SJSA1 (cell line): ENCODE measurements around the gene TBC1D9. TPM values are rescaled to one million over a fixed set of nuclear protein-coding genes. Genes with fewer than 3 reads are reported as not detected.

Experiments used
- DNase-seq, 2 experiments: peaks; one replicate each; pipeline ENCODE4 v3.0.0-alpha.2; 2015 to 2020; ENCODE audit warnings: low spot score in 2 of 2, low read depth in 1 of 2
- H3K27ac ChIP-seq: fragments of 250-450 bp; sonication (Bioruptor Pico); 2 replicates; pipeline ENCODE4 v1.5.1; 2020; ENCODE audit warnings: mild to moderate bottlenecking, moderate library complexity
- H3K27me3 ChIP-seq: fragments of 250-450 bp; sonication (Bioruptor Pico); replicated peaks from 2 replicates; pipeline ENCODE4 v1.5.1; 2020; ENCODE audit warnings: mild to moderate bottlenecking, moderate library complexity
- H3K36me3 ChIP-seq: fragments of 250-450 bp; sonication (Bioruptor Pico); 2 replicates; pipeline ENCODE4 v1.5.1; 2020; ENCODE audit warnings: mild to moderate bottlenecking
- H3K4me1 ChIP-seq: fragments of 250-450 bp; sonication (Bioruptor Pico); replicated peaks from 2 replicates; pipeline ENCODE4 v1.6.1; 2021; ENCODE audit warnings: mild to moderate bottlenecking
- H3K4me3 ChIP-seq: fragments of 250-450 bp; sonication (Bioruptor Pico); 2 replicates; pipeline ENCODE4 v1.5.1; 2020; ENCODE audit warnings: mild to moderate bottlenecking
- H3K9me3 ChIP-seq: fragments of 250-450 bp; sonication (Bioruptor Pico); replicated peaks from 2 replicates; pipeline ENCODE4 v1.5.1; 2020; ENCODE audit warnings: mild to moderate bottlenecking
- total RNA-seq: library from RNA; depleted of rRNA; stranded (reverse); fragments of >200 nt; shearing (Covaris generic); gene quantifications from 2 replicates; pipeline ENCODE4 v1.2.3, GENCODE V29; 2014

TBC1D9 gene
- total RNA-seq, 1 experiment from 2014 or later: 19.0 TPM

- no peak for DNase-seq
- Histone ChIP-seq H3K27ac (no peak overlapping the region), H3K4me1 (peaks cover 34% of the 10 kb centered on the region), H3K9me3 (no peaks in the 10 kb centered on the region), H3K27me3 (no peaks in the 10 kb centered on the region), H3K36me3 (no peaks in the 10 kb centered on the region), H3K4me3 (no peak overlapping the region)
Observed at GRCh38 chr4:140724760-140725159, 31.4 kb downstream of the TBC1D9 start.

GRCh38 chr4:140720387-140721304 is 35.5 kb downstream of the TBC1D9 start:
- Histone ChIP-seq H3K27ac (no peak overlapping the region), H3K4me1 (peaks cover 17% of the 10 kb centered on the region), H3K36me3 (no peaks in the 10 kb centered on the region), H3K27me3 (no peaks in the 10 kb centered on the region), H3K9me3 (no peaks in the 10 kb centered on the region), H3K4me3 (peak overlapping the region; percentile 11)
- DNase-seq: peak in 1 of 2 experiments; percentile 19

DNA sequence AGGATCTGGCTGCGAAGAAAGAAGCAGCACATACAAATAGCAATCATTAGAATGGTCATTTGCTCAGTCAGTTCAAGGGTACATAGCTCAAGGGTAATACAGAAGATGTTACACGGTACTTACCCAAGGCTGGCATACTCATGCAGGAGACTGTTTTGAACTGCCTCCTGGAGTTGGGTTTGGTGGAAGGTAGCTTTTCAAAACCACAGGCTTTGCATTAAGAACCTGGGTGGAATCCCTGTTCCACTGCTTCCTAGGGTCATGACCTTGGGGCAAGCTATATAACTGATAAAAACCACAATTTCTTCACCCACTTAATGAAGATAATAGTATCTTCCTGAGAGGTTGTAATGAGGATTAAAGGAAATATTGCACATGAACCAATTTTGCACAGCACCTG is 36.5 kb downstream of the TBC1D9 start:
- no peak for DNase-seq
- H3K27me3 ChIP-seq: no peaks in the 10 kb centered on the region
- H3K36me3 ChIP-seq: no peaks in the 10 kb centered on the region
- no peak overlapping the region for H3K4me3 ChIP-seq
- peaks cover 17% of the 10 kb centered on the region for H3K4me1 ChIP-seq
- H3K27ac ChIP-seq: no peak overlapping the region
- H3K9me3 ChIP-seq: no peaks in the 10 kb centered on the region

DNA sequence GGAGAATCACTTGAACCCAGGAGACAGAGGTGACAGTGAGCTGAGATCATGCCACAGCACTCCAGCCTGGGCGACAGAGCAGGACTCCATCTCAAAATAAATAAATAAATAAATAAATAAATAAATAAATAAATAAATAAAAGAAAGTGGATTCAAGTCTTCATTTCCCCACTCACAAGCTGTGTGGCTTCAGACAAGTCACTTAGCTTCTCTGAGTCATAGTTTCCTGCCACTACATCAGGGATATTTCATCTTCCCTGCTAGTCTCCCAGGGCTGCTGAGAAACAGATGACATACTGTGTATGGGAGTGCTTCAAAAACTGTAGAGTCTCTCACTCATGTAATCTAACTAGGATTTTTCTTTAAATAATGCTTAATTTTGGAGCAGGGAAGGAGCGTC is 37.2 kb downstream of the TBC1D9 start:
- Histone ChIP-seq H3K27me3 (no peaks in the 10 kb centered on the region), H3K4me1 (peaks cover 17% of the 10 kb centered on the region), H3K36me3 (no peaks in the 10 kb centered on the region), H3K4me3 (no peak overlapping the region), H3K27ac (no peak overlapping the region), H3K9me3 (no peaks in the 10 kb centered on the region)
- no peak for DNase-seq

DNA sequence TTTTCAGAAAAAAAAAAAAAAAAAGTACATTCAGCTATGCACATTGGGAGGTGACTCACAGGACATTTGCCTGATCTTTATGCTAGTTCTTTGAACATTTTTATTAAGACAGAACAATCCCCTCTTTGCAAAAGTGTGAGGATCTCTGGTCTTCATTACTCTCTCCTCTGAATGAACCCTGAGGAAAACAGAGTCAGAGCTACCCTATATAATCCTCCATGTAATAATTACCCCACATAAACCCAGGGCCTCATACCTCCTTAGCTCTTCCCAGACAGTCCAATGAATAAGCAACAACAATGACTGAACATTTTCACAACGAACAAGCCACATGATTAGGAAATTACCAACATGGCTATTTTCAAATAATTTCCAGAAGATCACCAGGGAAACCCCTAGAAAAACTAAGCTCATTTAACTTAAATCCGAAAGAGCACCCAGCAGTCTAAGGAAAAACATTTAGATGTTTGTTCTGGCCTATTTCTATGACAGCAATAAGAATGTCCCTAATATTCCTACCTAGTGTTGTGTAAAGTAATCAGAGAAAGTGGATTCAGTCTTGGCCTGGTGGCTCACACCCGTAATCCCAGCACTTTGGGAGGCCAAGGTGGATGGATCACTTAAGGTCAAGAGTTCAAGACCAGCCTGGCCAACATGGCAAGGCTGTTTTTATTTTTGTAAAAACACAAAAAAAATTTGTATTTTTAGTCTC is 37.8 kb downstream of the TBC1D9 start:
- Histone ChIP-seq H3K4me1 (peaks cover 17% of the 10 kb centered on the region), H3K36me3 (no peaks in the 10 kb centered on the region), H3K4me3 (no peak overlapping the region), H3K27ac (no peak overlapping the region), H3K27me3 (no peaks in the 10 kb centered on the region), H3K9me3 (no peaks in the 10 kb centered on the region)
- no peak for DNase-seq

DNA sequence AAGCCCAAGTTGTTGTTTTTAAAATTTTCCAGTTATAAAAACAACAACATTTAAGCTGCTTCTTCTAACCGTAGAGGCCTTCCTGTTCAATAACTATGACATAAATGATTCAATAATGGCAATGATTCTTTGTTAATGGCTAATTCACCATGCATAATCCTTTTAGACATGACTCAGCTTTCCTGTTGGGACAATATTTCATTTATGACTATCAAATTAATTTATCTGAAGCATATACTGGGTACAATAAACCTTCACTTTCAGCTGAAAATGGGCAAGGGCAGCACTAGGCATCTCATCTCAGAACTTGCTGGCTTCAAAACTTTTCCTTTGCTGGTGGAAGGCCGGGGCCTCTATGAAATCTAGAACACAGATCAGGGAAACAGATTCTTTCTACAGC is 38.9 kb downstream of the TBC1D9 start:
- DNase-seq: no peak
- no peak overlapping the region for H3K27ac ChIP-seq

DNA sequence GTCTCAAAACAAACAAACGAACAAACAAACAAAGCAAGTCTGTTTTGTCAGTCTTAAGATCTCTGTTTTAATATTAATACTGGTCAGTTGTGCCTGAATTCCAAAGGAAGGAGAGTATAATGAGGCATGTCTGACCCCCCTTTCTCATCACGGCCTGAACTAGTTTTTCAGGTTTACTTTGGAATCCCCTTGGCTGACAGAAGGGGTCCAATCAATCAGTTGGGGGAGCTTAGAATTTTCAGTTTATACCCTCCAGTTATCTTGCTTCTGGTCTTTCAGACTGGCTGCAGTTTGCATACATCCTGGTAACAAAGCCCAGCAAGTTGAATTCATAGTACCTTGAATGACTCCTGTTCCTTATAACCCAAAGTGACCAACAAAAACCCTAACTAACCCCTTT is 41.1 kb downstream of the TBC1D9 start:
- Histone ChIP-seq H3K4me3 (no peak overlapping the region), H3K27me3 (no peaks in the 10 kb centered on the region), H3K9me3 (no peaks in the 10 kb centered on the region), H3K27ac (no peak overlapping the region), H3K36me3 (no peaks in the 10 kb centered on the region), H3K4me1 (peaks cover 6% of the 10 kb centered on the region)
- no peak for DNase-seq

More for the DNA sequence above, 38.9 kb downstream of the TBC1D9 start:
- H3K9me3 ChIP-seq: no peaks in the 10 kb centered on the region
- peaks cover 17% of the 10 kb centered on the region for H3K4me1 ChIP-seq
- H3K4me3 ChIP-seq: no peak overlapping the region
- no peaks in the 10 kb centered on the region for H3K36me3 ChIP-seq
- H3K27me3 ChIP-seq: no peaks in the 10 kb centered on the region

GRCh38 chr4:140711910-140712309 is 44.3 kb downstream of the TBC1D9 start:
- no peak overlapping the region for H3K27ac ChIP-seq
- H3K4me3 ChIP-seq: no peak overlapping the region
- H3K27me3 ChIP-seq: no peaks in the 10 kb centered on the region
- no peaks in the 10 kb centered on the region for H3K36me3 ChIP-seq
- no peaks in the 10 kb centered on the region for H3K9me3 ChIP-seq
- H3K4me1 ChIP-seq: no peaks in the 10 kb centered on the region
- no peak for DNase-seq

- H3K27ac ChIP-seq: no peak overlapping the region
- no peaks in the 10 kb centered on the region for H3K9me3 ChIP-seq
- DNase-seq: no peak
- no peaks in the 10 kb centered on the region for H3K4me1 ChIP-seq
- H3K27me3 ChIP-seq: no peaks in the 10 kb centered on the region
- no peaks in the 10 kb centered on the region for H3K36me3 ChIP-seq
- no peak overlapping the region for H3K4me3 ChIP-seq
Observed at GRCh38 chr4:140710908-140711622, 45.1 kb downstream of the TBC1D9 start.

- DNase-seq: no peak
- H3K36me3 ChIP-seq: no peaks in the 10 kb centered on the region
- H3K9me3 ChIP-seq: no peaks in the 10 kb centered on the region
- H3K4me3 ChIP-seq: no peak overlapping the region
- H3K27ac ChIP-seq: no peak overlapping the region
- H3K4me1 ChIP-seq: no peaks in the 10 kb centered on the region
- no peaks in the 10 kb centered on the region for H3K27me3 ChIP-seq
Observed at GRCh38 chr4:140707325-140707724, 48.9 kb downstream of the TBC1D9 start.

DNA sequence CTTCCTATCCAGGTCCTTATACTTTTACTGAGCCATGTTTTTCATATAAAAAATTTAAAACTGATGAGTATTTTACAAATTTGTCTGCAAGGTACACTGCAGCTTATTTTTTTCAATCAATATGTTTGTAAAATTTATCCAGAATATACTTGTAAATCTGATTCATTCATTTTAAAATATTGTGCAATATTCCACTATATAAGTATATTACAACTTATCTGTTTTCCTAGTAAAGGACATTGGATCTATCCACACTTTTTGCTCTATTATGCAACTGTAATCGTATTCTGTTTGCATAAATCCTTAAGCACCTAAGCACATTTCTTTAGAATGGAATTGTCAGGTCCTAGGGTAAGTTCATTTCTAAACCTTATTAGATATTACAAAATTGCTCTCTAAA is 49.5 kb downstream of the TBC1D9 start:
- H3K27me3 ChIP-seq: no peaks in the 10 kb centered on the region
- H3K36me3 ChIP-seq: no peaks in the 10 kb centered on the region
- DNase-seq: no peak
- H3K27ac ChIP-seq: no peak overlapping the region
- H3K4me1 ChIP-seq: no peaks in the 10 kb centered on the region
- no peaks in the 10 kb centered on the region for H3K9me3 ChIP-seq
- no peak overlapping the region for H3K4me3 ChIP-seq

DNA sequence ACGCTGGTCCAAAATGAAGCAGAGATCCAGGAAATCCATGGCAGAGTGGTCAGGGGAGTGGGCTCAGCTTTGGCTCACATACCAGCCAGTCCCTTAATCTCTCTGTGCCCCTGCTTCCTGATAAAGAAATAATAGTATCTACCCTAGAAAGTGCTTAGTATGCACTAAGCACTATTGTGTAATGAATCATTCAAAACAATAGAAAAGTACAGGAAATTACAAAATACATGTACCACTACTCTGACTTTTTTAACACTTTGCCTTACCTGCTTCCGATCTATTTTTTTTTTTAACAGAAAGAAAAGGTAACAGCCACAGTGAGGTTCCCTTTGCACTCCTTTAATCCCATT is 49.9 kb downstream of the TBC1D9 start:
- H3K36me3 ChIP-seq: no peaks in the 10 kb centered on the region
- no peaks in the 10 kb centered on the region for H3K9me3 ChIP-seq
- no peak overlapping the region for H3K4me3 ChIP-seq
- H3K4me1 ChIP-seq: no peaks in the 10 kb centered on the region
- no peak overlapping the region for H3K27ac ChIP-seq
- H3K27me3 ChIP-seq: no peaks in the 10 kb centered on the region
- no peak for DNase-seq

GRCh38 chr4:140705625-140706275 is 50.4 kb downstream of the TBC1D9 start:
- Histone ChIP-seq H3K27me3 (no peaks in the 10 kb centered on the region), H3K36me3 (no peaks in the 10 kb centered on the region), H3K4me3 (no peak overlapping the region), H3K27ac (no peak overlapping the region), H3K9me3 (no peaks in the 10 kb centered on the region), H3K4me1 (no peaks in the 10 kb centered on the region)
- no peak for DNase-seq
